Cardiac muscle cell (in vitro differentiated cells and primary cell): ENCODE data around the gene STS. TPM values are rescaled to one million over a fixed set of nuclear protein-coding genes. Genes with fewer than 3 reads are reported as not detected.

Source experiments
- DNase-seq, 2 donors: peaks; one replicate each; pipeline versions ENCODE4 v3.0.0 to v3.0.0-alpha.2; 2010 to 2017; ENCODE audit warnings: low read depth in 1 of 2, low spot score in 1 of 2
- H3K27ac ChIP-seq: fragments of 200-600 bp; sonication (generic); 2 replicates; pipeline ENCODE4 v1.5.1; 2016
- H3K27me3 ChIP-seq: fragments of 200-600 bp; sonication (generic); 2 replicates; pipeline ENCODE4 v1.6.0; 2016; ENCODE audit warnings: control low read depth
- H3K36me3 ChIP-seq: fragments of 200-600 bp; sonication (generic); 2 replicates; pipeline ENCODE4 v1.5.1; 2016; ENCODE audit warnings: control low read depth
- H3K4me1 ChIP-seq: fragments of 200-600 bp; sonication (generic); 2 replicates; pipeline ENCODE4 v1.8.1; 2017; ENCODE audit warnings: low read depth, mild to moderate bottlenecking, mixed run types
- H3K4me3 ChIP-seq: fragments of 200-600 bp; sonication (generic); 2 replicates; pipeline ENCODE4 v1.5.1; 2016; ENCODE audit warnings: mild to moderate bottlenecking
- H3K9me3 ChIP-seq: fragments of 200-600 bp; sonication (generic); 2 replicates; pipeline ENCODE4 v1.5.1; 2017; ENCODE audit warnings: low read depth, mild to moderate bottlenecking, control low read depth
- polyA plus RNA-seq: library from polyadenylated mRNA; unstranded; fragments of >200 nt; fragmentation: Nextera tagmentation; extraction: Ambion mirVana; gene quantifications from 2 replicates; pipeline ENCODE4 v1.2.1, GENCODE V29; 2016
- total RNA-seq: library from RNA; depleted of rRNA; stranded (reverse); fragments of >200 nt; gene quantifications from 2 replicates; pipeline ENCODE4 v1.2.3, GENCODE V29; 2016
- TF ChIP-seq, protein P1 (sequence below): IDR thresholded peaks from 2 replicates; pipeline ENCODE4 v1.5.1; 2012; ENCODE audit warnings: low read depth, mild to moderate bottlenecking, low read length

The STS gene
- total and polyA plus RNA-seq, 2 experiments from 2014 or later = 1.9 to 4.9 TPM

DNA sequence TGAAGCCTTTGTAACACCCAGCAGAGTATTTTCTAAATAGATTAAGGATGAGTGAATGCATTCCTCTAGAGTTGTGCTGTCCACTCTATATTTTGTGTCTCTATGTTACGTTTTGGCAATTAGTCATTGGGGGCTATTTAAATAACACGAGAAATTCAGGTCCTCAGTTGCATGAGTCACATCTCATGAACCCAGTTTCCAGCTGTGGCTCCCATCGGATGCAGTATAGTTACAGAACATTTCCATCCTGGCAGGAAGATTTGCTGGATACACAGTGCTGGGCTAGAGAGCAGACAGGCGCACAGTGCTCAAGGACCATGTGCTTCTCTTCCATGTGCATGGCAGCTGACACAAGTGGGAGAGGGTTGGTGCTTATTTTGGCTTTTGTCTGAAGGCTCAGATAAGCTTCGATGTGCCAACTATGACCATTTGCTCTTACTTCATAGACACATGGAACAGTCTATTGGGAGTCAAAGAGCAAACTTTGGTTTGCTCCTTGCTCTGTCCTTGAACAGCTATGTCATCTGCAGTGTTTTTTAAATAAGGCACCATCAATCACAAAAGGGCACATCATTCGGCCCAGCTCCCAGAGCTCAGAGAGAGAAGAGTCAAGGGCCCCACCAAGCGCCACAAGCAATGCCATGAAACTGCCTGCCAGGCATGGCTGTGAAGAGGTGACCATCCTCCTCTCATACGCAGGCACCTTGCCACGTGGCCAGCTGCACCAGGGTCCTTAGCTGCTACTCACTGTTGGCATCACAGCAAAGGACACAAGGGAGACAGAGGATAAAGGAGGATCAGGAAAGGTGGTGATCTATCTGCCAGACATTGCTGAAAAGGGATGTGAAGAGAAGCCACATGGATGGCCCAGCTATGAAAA lies 8.1 kb upstream of the STS start:
- peak in 1 of 2 donors; percentile 31 for DNase-seq
- TF ChIP-seq, protein P1, sequence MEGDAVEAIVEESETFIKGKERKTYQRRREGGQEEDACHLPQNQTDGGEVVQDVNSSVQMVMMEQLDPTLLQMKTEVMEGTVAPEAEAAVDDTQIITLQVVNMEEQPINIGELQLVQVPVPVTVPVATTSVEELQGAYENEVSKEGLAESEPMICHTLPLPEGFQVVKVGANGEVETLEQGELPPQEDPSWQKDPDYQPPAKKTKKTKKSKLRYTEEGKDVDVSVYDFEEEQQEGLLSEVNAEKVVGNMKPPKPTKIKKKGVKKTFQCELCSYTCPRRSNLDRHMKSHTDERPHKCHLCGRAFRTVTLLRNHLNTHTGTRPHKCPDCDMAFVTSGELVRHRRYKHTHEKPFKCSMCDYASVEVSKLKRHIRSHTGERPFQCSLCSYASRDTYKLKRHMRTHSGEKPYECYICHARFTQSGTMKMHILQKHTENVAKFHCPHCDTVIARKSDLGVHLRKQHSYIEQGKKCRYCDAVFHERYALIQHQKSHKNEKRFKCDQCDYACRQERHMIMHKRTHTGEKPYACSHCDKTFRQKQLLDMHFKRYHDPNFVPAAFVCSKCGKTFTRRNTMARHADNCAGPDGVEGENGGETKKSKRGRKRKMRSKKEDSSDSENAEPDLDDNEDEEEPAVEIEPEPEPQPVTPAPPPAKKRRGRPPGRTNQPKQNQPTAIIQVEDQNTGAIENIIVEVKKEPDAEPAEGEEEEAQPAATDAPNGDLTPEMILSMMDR = no peak
- Histone ChIP-seq H3K27ac (no peak overlapping the region), H3K36me3 (no peaks in the 10 kb centered on the region), H3K4me1 (peaks cover 6% of the 10 kb centered on the region), H3K4me3 (no peak overlapping the region), H3K9me3 (no peaks in the 10 kb centered on the region), H3K27me3 (no peaks in the 10 kb centered on the region)

DNA sequence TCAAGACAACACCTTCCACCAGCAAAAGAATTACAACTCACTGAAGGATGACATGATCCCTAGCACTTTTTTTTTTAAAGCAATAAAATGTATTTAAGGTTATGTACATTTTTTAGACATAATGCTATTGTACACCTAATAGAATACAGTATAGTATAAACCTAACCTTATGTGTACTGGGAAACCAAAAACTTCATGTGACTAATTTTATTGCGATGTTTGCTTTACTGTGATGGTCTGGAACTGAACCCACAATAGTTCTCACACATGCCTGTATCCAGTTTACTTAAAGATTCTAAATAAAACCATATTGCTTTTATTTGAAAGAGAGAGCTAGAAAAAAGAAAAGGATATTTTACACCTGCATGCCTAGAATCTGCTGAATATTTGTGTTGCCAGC lies 4.4 kb upstream of the STS start:
- Histone ChIP-seq H3K27me3 (no peaks in the 10 kb centered on the region), H3K4me3 (no peak overlapping the region), H3K27ac (no peak overlapping the region), H3K36me3 (no peaks in the 10 kb centered on the region), H3K4me1 (peaks cover 4% of the 10 kb centered on the region), H3K9me3 (no peaks in the 10 kb centered on the region)
- TF ChIP-seq, protein P1 = no peak
- no peak for DNase-seq

DNA sequence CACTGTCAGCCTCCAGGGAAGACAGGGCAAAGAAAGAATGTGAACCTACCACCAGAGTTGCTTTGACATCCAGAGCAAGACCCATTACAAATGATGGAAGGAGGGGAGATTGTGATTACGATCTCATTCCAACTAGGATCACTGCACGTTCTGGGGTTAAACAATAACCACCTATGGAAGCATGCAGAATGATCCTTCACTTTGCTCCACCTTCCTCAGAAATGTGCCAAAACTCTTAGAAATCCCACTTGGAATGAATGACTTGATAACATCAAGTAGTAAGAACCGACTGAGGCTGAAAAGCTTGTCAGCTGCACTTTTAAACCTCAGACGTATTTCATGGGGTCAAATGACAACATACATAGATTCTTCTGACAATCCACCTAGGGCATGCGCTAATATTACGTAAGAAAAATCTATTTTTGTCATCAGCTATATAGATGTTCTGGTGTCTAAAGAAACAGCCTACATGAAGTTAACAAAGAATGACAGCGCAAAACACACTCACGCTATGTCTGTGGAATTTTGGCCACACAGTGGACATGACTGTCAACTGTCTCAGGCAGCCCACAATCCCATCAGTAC lies 3.5 kb upstream of the STS start:
- Histone ChIP-seq H3K27me3 (no peaks in the 10 kb centered on the region), H3K27ac (peak overlapping the region; percentile 26), H3K4me1 (peaks cover 4% of the 10 kb centered on the region), H3K36me3 (no peaks in the 10 kb centered on the region), H3K9me3 (no peaks in the 10 kb centered on the region), H3K4me3 (no peak overlapping the region)
- DNase-seq = no peak
- TF ChIP-seq, protein P1 = no peak

DNA sequence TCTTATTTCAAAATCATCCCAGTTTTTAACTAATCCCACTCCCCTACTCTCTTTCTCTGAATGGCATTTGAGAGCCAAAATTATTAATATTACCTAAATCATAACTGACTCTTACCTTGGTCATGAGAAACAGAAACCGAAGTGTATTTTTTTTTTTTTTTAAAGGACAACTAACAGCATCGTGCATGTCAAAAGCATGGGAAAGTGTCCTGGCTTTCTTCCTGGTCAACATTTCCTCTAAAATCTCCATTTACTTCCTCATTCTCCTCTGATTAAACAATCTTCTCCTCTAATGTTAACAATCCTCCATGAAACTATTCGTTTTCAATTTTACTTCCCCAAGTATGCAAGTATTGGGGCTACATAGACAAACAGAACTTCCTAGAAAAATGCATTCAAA lies 2.1 kb upstream of the STS start:
- no peak overlapping the region for H3K27ac ChIP-seq
- H3K4me1 ChIP-seq = peaks cover 4% of the 10 kb centered on the region
- TF ChIP-seq, protein P1 = no peak
- DNase-seq = no peak
- H3K4me3 ChIP-seq = no peak overlapping the region
- no peaks in the 10 kb centered on the region for H3K9me3 ChIP-seq
- no peaks in the 10 kb centered on the region for H3K36me3 ChIP-seq
- no peaks in the 10 kb centered on the region for H3K27me3 ChIP-seq

DNA sequence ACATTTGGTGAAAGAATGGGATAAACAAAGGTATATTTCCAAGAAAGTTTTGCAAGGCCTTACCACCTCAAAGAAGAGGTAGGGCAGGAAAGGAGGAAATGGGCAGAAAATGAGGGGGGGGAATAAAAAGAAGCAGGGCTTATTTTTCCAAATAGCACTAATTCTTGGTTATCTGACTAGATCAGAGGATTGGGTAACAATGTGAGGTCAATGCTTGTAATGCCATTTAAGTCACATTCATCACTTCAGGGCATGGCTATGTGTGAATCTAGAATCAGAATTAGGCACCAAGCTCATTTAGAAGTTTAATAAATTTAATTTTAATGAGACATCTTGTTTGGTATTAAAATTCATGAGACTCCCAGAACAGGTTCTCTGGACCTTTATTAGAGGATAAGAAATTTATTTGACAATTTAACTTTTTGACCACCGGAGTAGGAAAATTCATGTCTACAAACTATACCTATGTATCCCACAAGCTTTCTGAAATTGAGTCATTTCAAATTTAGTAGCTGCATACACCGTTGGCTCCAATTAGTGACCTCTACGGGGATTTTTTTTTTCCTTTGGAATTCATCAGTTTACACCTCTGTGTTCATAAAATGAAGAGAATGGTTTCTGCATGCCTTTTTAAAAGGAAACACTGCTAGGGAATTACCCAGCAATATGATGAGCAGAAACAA lies 1.4 kb upstream of the STS start:
- Histone ChIP-seq H3K4me1 (peaks cover 4% of the 10 kb centered on the region), H3K9me3 (no peaks in the 10 kb centered on the region), H3K27me3 (no peaks in the 10 kb centered on the region), H3K36me3 (no peaks in the 10 kb centered on the region), H3K4me3 (no peak overlapping the region), H3K27ac (no peak overlapping the region)
- DNase-seq = no peak
- TF ChIP-seq, protein P1 = no peak
